Skeletal muscle satellite cell (primary cell): Measurements from ENCODE around the gene MPRIP.
"Not testable (repeated sequence)": the region's sequence is repeated elsewhere in the genome, so short reads cannot be mapped to it uniquely, and the experiment has no call there.

Source experiments
- H3K27me3 ChIP-seq: 2 replicates; pipeline ENCODE4 v1.7.0; 2013; ENCODE audit warnings: low read length; ENCODE audit not compliant: control insufficient read depth, insufficient read depth
- H3K36me3 ChIP-seq: 2 replicates; pipeline ENCODE4 v1.7.0; 2013; ENCODE audit warnings: mild to moderate bottlenecking, control low read depth, low read length; ENCODE audit not compliant: insufficient read depth
- H3K4me1 ChIP-seq: 2 replicates; pipeline ENCODE4 v1.7.0; 2013; ENCODE audit warnings: low read length; ENCODE audit not compliant: control insufficient read depth, insufficient read depth
- H3K4me2 ChIP-seq: 2 replicates; pipeline ENCODE4 v1.7.0; 2013; ENCODE audit warnings: mild to moderate bottlenecking, low read length
- H3K4me3 ChIP-seq: 2 replicates; pipeline ENCODE4 v1.7.0; 2013; ENCODE audit warnings: low read length
- H3K9ac ChIP-seq: 2 replicates; pipeline ENCODE4 v1.7.0; 2013; ENCODE audit warnings: mild to moderate bottlenecking, low read depth, low read length, moderate library complexity
- H3K9me3 ChIP-seq: replicated peaks from 2 replicates; pipeline ENCODE4 v1.7.0; 2013; ENCODE audit warnings: mild to moderate bottlenecking, control low read depth, low read length

Gene MPRIP

GRCh38 chr17:17004997-17005614, 37.2 kb upstream of the MPRIP start:
- H3K4me3 ChIP-seq, H3K9ac ChIP-seq, H3K36me3 ChIP-seq, H3K4me2 ChIP-seq, H3K27me3 ChIP-seq, H3K9me3 ChIP-seq: not testable (repeated sequence)
- peaks cover 13% of the 10 kb centered on the region for H3K4me1 ChIP-seq

GRCh38 chr17:17007891-17008290, 34.4 kb upstream of the MPRIP start:
- not testable (repeated sequence) for H3K4me3 ChIP-seq, H3K36me3 ChIP-seq, H3K9me3 ChIP-seq, H3K4me2 ChIP-seq, H3K9ac ChIP-seq, H3K27me3 ChIP-seq
- peaks cover 11% of the 10 kb centered on the region for H3K4me1 ChIP-seq

- H3K4me1 ChIP-seq, result peaks cover 11% of the 10 kb centered on the region
- not testable (repeated sequence) for H3K9me3 ChIP-seq, H3K4me3 ChIP-seq, H3K9ac ChIP-seq, H3K4me2 ChIP-seq, H3K27me3 ChIP-seq, H3K36me3 ChIP-seq
Observed at GRCh38 chr17:17008621-17009397, 33.4 kb upstream of the MPRIP start.

GRCh38 chr17:17009972-17010371, 32.3 kb upstream of the MPRIP start:
- not testable (repeated sequence) for H3K27me3 ChIP-seq, H3K36me3 ChIP-seq, H3K4me2 ChIP-seq, H3K4me3 ChIP-seq, H3K9ac ChIP-seq, H3K9me3 ChIP-seq
- H3K4me1 ChIP-seq, result peaks cover 21% of the 10 kb centered on the region

GRCh38 chr17:17010545-17011034, 31.7 kb upstream of the MPRIP start:
- not testable (repeated sequence) for H3K27me3 ChIP-seq, H3K9ac ChIP-seq, H3K4me3 ChIP-seq, H3K9me3 ChIP-seq, H3K36me3 ChIP-seq, H3K4me2 ChIP-seq
- H3K4me1 ChIP-seq, result peaks cover 25% of the 10 kb centered on the region

- not testable (repeated sequence) for H3K27me3 ChIP-seq, H3K4me2 ChIP-seq, H3K9me3 ChIP-seq, H3K4me3 ChIP-seq, H3K9ac ChIP-seq, H3K36me3 ChIP-seq
- H3K4me1 ChIP-seq, result peaks cover 25% of the 10 kb centered on the region
Observed at GRCh38 chr17:17011043-17011907, 31.0 kb upstream of the MPRIP start.

- not testable (repeated sequence) for H3K36me3 ChIP-seq, H3K4me3 ChIP-seq, H3K9ac ChIP-seq
Observed at GRCh38 chr17:17013828-17014747, 28.2 kb upstream of the MPRIP start.

GRCh38 chr17:17014748-17015124, 27.5 kb upstream of the MPRIP start:
- H3K4me1 ChIP-seq, result peaks cover 16% of the 10 kb centered on the region
- H3K27me3 ChIP-seq, H3K36me3 ChIP-seq, H3K4me3 ChIP-seq, H3K4me2 ChIP-seq, H3K9ac ChIP-seq, H3K9me3 ChIP-seq: not testable (repeated sequence)

More at GRCh38 chr17:17013828-17014747, 28.2 kb upstream of the MPRIP start:
- not testable (repeated sequence) for H3K4me2 ChIP-seq, H3K27me3 ChIP-seq, H3K9me3 ChIP-seq
- H3K4me1 ChIP-seq, result peaks cover 22% of the 10 kb centered on the region

- no peaks in the 10 kb centered on the region for H3K27me3 ChIP-seq
- H3K9me3 ChIP-seq, result no peaks in the 10 kb centered on the region
- no peaks in the 10 kb centered on the region for H3K36me3 ChIP-seq
- no peak overlapping the region for H3K9ac ChIP-seq
- no peak overlapping the region for H3K4me2 ChIP-seq
- peaks cover 14% of the 10 kb centered on the region for H3K4me1 ChIP-seq
- no peak overlapping the region for H3K4me3 ChIP-seq
Observed at GRCh38 chr17:17015230-17015629, 27.0 kb upstream of the MPRIP start.

GRCh38 chr17:17016199-17017197, 25.8 kb upstream of the MPRIP start:
- not testable (repeated sequence) for H3K4me2 ChIP-seq, H3K27me3 ChIP-seq, H3K4me3 ChIP-seq, H3K9me3 ChIP-seq, H3K9ac ChIP-seq, H3K36me3 ChIP-seq
- H3K4me1 ChIP-seq, result peaks cover 24% of the 10 kb centered on the region
